Measurements from ENCODE around the gene STT3B. TPM values are rescaled to one million over a fixed set of nuclear protein-coding genes. Genes with fewer than 3 reads are reported as not detected.

Gene STT3B
- total RNA-seq, 1 donor from 2014 or later = 140 TPM

- no peak overlapping the region for H3K4me3 Mint-ChIP-seq
- no peak for DNase-seq (ENCODE audit: low spot score)
- no peaks in the 10 kb centered on the region for H3K27me3 Mint-ChIP-seq (ENCODE audit: insufficient read depth)
- H3K36me3 Mint-ChIP-seq (ENCODE audit: low read depth) = peaks cover 57% of the 10 kb centered on the region
- no peak overlapping the region for H3K27ac Mint-ChIP-seq
- intact Hi-C loops (cut with micrococcal nuclease) = no loop called here
- H3K4me1 Mint-ChIP-seq (ENCODE audit: low read depth) = no peaks in the 10 kb centered on the region
- peaks cover 90% of the 10 kb centered on the region for H3K9me3 Mint-ChIP-seq
Measured at GRCh38 chr3:31653464-31653863, 120.7 kb downstream of the STT3B start.

GRCh38 chr3:31654998-31655397 lies 122.3 kb downstream of the STT3B start:
- no peak for DNase-seq (ENCODE audit: low spot score)
- peaks cover 42% of the 10 kb centered on the region for H3K36me3 Mint-ChIP-seq (ENCODE audit: low read depth)
- intact Hi-C loops (cut with micrococcal nuclease) = no loop called here
- no peaks in the 10 kb centered on the region for H3K4me1 Mint-ChIP-seq (ENCODE audit: low read depth)
- H3K27ac Mint-ChIP-seq = no peak overlapping the region
- H3K9me3 Mint-ChIP-seq = peaks cover 80% of the 10 kb centered on the region
- H3K4me3 Mint-ChIP-seq = no peak overlapping the region
- no peaks in the 10 kb centered on the region for H3K27me3 Mint-ChIP-seq (ENCODE audit: insufficient read depth)

- no peaks in the 10 kb centered on the region for H3K27me3 Mint-ChIP-seq (ENCODE audit: insufficient read depth)
Measured at GRCh38 chr3:31659246-31659645, 126.5 kb downstream of the STT3B start.

GRCh38 chr3:31661286-31661685 lies 128.6 kb downstream of the STT3B start:
- intact Hi-C loops (cut with micrococcal nuclease) = no loop called here
- no peaks in the 10 kb centered on the region for H3K27me3 Mint-ChIP-seq (ENCODE audit: insufficient read depth)
- H3K36me3 Mint-ChIP-seq (ENCODE audit: low read depth) = peaks cover 16% of the 10 kb centered on the region
- peak overlapping the region; percentile 31 for H3K27ac Mint-ChIP-seq
- no peak overlapping the region for H3K4me3 Mint-ChIP-seq
- no peaks in the 10 kb centered on the region for H3K4me1 Mint-ChIP-seq (ENCODE audit: low read depth)
- peaks cover 31% of the 10 kb centered on the region for H3K9me3 Mint-ChIP-seq
- DNase-seq (ENCODE audit: low spot score) = no peak

More at GRCh38 chr3:31659246-31659645, 126.5 kb downstream of the STT3B start:
- Mint-ChIP-seq H3K36me3 (ENCODE audit: low read depth) (peaks cover 21% of the 10 kb centered on the region), H3K4me3 (no peak overlapping the region), H3K4me1 (ENCODE audit: low read depth) (no peaks in the 10 kb centered on the region), H3K9me3 (peaks cover 49% of the 10 kb centered on the region), H3K27ac (no peak overlapping the region)
- intact Hi-C loops (cut with micrococcal nuclease) = no loop called here
- DNase-seq (ENCODE audit: low spot score) = no peak

- no peak for DNase-seq (ENCODE audit: low spot score)
- intact Hi-C loops (cut with micrococcal nuclease) = no loop called here
- no peak overlapping the region for H3K4me3 Mint-ChIP-seq
- peaks cover 12% of the 10 kb centered on the region for H3K36me3 Mint-ChIP-seq (ENCODE audit: low read depth)
- H3K27ac Mint-ChIP-seq = no peak overlapping the region
- H3K9me3 Mint-ChIP-seq = peaks cover 22% of the 10 kb centered on the region
- no peaks in the 10 kb centered on the region for H3K4me1 Mint-ChIP-seq (ENCODE audit: low read depth)
- H3K27me3 Mint-ChIP-seq (ENCODE audit: insufficient read depth) = no peaks in the 10 kb centered on the region
Measured at GRCh38 chr3:31661993-31662670, 129.4 kb downstream of the STT3B start.

- no peak for DNase-seq (ENCODE audit: low spot score)
- peaks cover 3% of the 10 kb centered on the region for H3K36me3 Mint-ChIP-seq (ENCODE audit: low read depth)
- H3K27me3 Mint-ChIP-seq (ENCODE audit: insufficient read depth) = no peaks in the 10 kb centered on the region
- peaks cover 6% of the 10 kb centered on the region for H3K9me3 Mint-ChIP-seq
- intact Hi-C loops (cut with micrococcal nuclease) = no loop called here
- no peak overlapping the region for H3K4me3 Mint-ChIP-seq
- no peaks in the 10 kb centered on the region for H3K4me1 Mint-ChIP-seq (ENCODE audit: low read depth)
- no peak overlapping the region for H3K27ac Mint-ChIP-seq
Measured at GRCh38 chr3:31664031-31664430, 131.3 kb downstream of the STT3B start.

GRCh38 chr3:31667582-31667981 lies 134.9 kb downstream of the STT3B start:
- Mint-ChIP-seq H3K9me3 (peaks cover 7% of the 10 kb centered on the region), H3K4me3 (no peak overlapping the region), H3K4me1 (ENCODE audit: low read depth) (no peaks in the 10 kb centered on the region), H3K36me3 (ENCODE audit: low read depth) (peaks cover 6% of the 10 kb centered on the region), H3K27ac (no peak overlapping the region), H3K27me3 (ENCODE audit: insufficient read depth) (no peaks in the 10 kb centered on the region)
- intact Hi-C loops (cut with micrococcal nuclease) = no loop called here
- DNase-seq (ENCODE audit: low spot score) = no peak

GRCh38 chr3:31668242-31668641 lies 135.5 kb downstream of the STT3B start:
- H3K9me3 Mint-ChIP-seq = peaks cover 7% of the 10 kb centered on the region
- intact Hi-C loops (cut with micrococcal nuclease) = no loop called here
- no peak for DNase-seq (ENCODE audit: low spot score)
- peaks cover 6% of the 10 kb centered on the region for H3K36me3 Mint-ChIP-seq (ENCODE audit: low read depth)
- no peaks in the 10 kb centered on the region for H3K27me3 Mint-ChIP-seq (ENCODE audit: insufficient read depth)
- H3K4me1 Mint-ChIP-seq (ENCODE audit: low read depth) = no peaks in the 10 kb centered on the region
- no peak overlapping the region for H3K4me3 Mint-ChIP-seq
- no peak overlapping the region for H3K27ac Mint-ChIP-seq

- H3K9me3 Mint-ChIP-seq = peaks cover 7% of the 10 kb centered on the region
- peaks cover 3% of the 10 kb centered on the region for H3K36me3 Mint-ChIP-seq (ENCODE audit: low read depth)
- intact Hi-C loops (cut with micrococcal nuclease) = no loop called here
- DNase-seq (ENCODE audit: low spot score) = no peak
- no peak overlapping the region for H3K27ac Mint-ChIP-seq
- H3K27me3 Mint-ChIP-seq (ENCODE audit: insufficient read depth) = no peaks in the 10 kb centered on the region
- no peaks in the 10 kb centered on the region for H3K4me1 Mint-ChIP-seq (ENCODE audit: low read depth)
- no peak overlapping the region for H3K4me3 Mint-ChIP-seq
Measured at GRCh38 chr3:31670136-31670535, 137.4 kb downstream of the STT3B start.

- DNase-seq (ENCODE audit: low spot score) = no peak
- Mint-ChIP-seq H3K36me3 (ENCODE audit: low read depth) (peaks cover 3% of the 10 kb centered on the region), H3K27ac (no peak overlapping the region), H3K4me1 (ENCODE audit: low read depth) (no peaks in the 10 kb centered on the region), H3K4me3 (no peak overlapping the region), H3K9me3 (peaks cover 7% of the 10 kb centered on the region), H3K27me3 (ENCODE audit: insufficient read depth) (no peaks in the 10 kb centered on the region)
- intact Hi-C loops (cut with micrococcal nuclease) = no loop called here
Measured at GRCh38 chr3:31670722-31671121, 138.0 kb downstream of the STT3B start.

- H3K4me3 Mint-ChIP-seq = no peak overlapping the region
- intact Hi-C loops (cut with micrococcal nuclease) = no loop called here
- no peaks in the 10 kb centered on the region for H3K27me3 Mint-ChIP-seq (ENCODE audit: insufficient read depth)
- DNase-seq (ENCODE audit: low spot score) = no peak
- no peaks in the 10 kb centered on the region for H3K4me1 Mint-ChIP-seq (ENCODE audit: low read depth)
- H3K9me3 Mint-ChIP-seq = peaks cover 7% of the 10 kb centered on the region
- peaks cover 3% of the 10 kb centered on the region for H3K36me3 Mint-ChIP-seq (ENCODE audit: low read depth)
- H3K27ac Mint-ChIP-seq = no peak overlapping the region
Measured at GRCh38 chr3:31671451-31671850, 138.7 kb downstream of the STT3B start.

- H3K27ac Mint-ChIP-seq = no peak overlapping the region
- intact Hi-C loops (cut with micrococcal nuclease) = no loop called here
- no peak overlapping the region for H3K4me3 Mint-ChIP-seq
- H3K27me3 Mint-ChIP-seq (ENCODE audit: insufficient read depth) = no peaks in the 10 kb centered on the region
- H3K4me1 Mint-ChIP-seq (ENCODE audit: low read depth) = no peaks in the 10 kb centered on the region
- H3K9me3 Mint-ChIP-seq = peaks cover 7% of the 10 kb centered on the region
- DNase-seq (ENCODE audit: low spot score) = no peak
- H3K36me3 Mint-ChIP-seq (ENCODE audit: low read depth) = peaks cover 3% of the 10 kb centered on the region
Measured at GRCh38 chr3:31671976-31672375, 139.3 kb downstream of the STT3B start.

- H3K4me1 Mint-ChIP-seq (ENCODE audit: low read depth) = peaks cover 11% of the 10 kb centered on the region
Measured at GRCh38 chr3:31673950-31674349, 141.2 kb downstream of the STT3B start.

GRCh38 chr3:31676556-31676955 lies 143.8 kb downstream of the STT3B start:
- Mint-ChIP-seq H3K27ac (no peak overlapping the region), H3K36me3 (ENCODE audit: low read depth) (no peaks in the 10 kb centered on the region)
- DNase-seq (ENCODE audit: low spot score) = no peak

More at GRCh38 chr3:31673950-31674349, 141.2 kb downstream of the STT3B start:
- H3K27ac Mint-ChIP-seq = no peak overlapping the region
- no peaks in the 10 kb centered on the region for H3K27me3 Mint-ChIP-seq (ENCODE audit: insufficient read depth)
- peaks cover 7% of the 10 kb centered on the region for H3K9me3 Mint-ChIP-seq
- H3K4me3 Mint-ChIP-seq = no peak overlapping the region
- no peak for DNase-seq (ENCODE audit: low spot score)
- intact Hi-C loops (cut with micrococcal nuclease) = no loop called here
- peaks cover 3% of the 10 kb centered on the region for H3K36me3 Mint-ChIP-seq (ENCODE audit: low read depth)

More at GRCh38 chr3:31676556-31676955, 143.8 kb downstream of the STT3B start:
- H3K4me1 Mint-ChIP-seq (ENCODE audit: low read depth) = peaks cover 14% of the 10 kb centered on the region
- no peaks in the 10 kb centered on the region for H3K9me3 Mint-ChIP-seq
- H3K4me3 Mint-ChIP-seq = no peak overlapping the region
- H3K27me3 Mint-ChIP-seq (ENCODE audit: insufficient read depth) = peaks cover 2% of the 10 kb centered on the region
- intact Hi-C loops (cut with micrococcal nuclease) = no loop called here
